Right lobe of liver (tissue), 4 donors: ENCODE results near the gene TM9SF1.

Experiments
- POLR2A ChIP-seq: fragments of 450-650 bp; IDR thresholded peaks from one replicate; pipeline ENCODE4 v1.6.1; 2017; ENCODE audit warnings: antibody characterized with exemption, mild to moderate bottlenecking
- TF ChIP-seq, protein P1 (sequence below), 4 donors: fragments of 200-600 bp in 3 of 4; fragments of 450-650 bp in 1 of 4; IDR thresholded peaks; one replicate each; pipeline versions ENCODE4 v1.5.1 to v1.8.0; 2016 to 2022; ENCODE audit warnings: antibody characterized with exemption in 4 of 4, mild to moderate bottlenecking in 2 of 4
- donor health status: DM: no; HTN: no; CAD: no.
- donor health status: DM: no; HTN: no; CAD: no.
- donor health status: DM: no; HTN: yes; CAD: no.

DNA sequence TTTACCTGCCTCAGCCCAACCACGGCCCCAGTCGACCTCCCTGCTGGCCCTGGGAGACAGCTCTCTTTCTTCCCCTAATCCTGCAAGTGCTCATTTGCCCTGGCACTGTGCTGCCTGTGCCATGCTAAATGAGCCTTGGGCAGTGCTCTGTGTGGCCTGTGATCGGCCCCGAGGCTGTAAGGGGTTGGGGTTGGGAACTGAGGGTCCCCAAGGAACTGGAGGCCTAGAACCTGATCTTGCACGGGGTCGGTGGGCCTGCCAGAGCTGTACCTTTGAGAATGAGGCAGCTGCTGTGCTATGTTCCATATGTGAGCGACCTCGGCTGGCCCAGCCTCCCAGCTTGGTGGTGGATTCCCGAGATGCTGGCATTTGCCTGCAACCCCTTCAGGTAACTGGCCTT lies 45.2 kb downstream of the TM9SF1 start:
- TF ChIP-seq, protein P1, sequence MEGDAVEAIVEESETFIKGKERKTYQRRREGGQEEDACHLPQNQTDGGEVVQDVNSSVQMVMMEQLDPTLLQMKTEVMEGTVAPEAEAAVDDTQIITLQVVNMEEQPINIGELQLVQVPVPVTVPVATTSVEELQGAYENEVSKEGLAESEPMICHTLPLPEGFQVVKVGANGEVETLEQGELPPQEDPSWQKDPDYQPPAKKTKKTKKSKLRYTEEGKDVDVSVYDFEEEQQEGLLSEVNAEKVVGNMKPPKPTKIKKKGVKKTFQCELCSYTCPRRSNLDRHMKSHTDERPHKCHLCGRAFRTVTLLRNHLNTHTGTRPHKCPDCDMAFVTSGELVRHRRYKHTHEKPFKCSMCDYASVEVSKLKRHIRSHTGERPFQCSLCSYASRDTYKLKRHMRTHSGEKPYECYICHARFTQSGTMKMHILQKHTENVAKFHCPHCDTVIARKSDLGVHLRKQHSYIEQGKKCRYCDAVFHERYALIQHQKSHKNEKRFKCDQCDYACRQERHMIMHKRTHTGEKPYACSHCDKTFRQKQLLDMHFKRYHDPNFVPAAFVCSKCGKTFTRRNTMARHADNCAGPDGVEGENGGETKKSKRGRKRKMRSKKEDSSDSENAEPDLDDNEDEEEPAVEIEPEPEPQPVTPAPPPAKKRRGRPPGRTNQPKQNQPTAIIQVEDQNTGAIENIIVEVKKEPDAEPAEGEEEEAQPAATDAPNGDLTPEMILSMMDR (IDR thresholded peaks at IDR 0.05), result no peak
- no peak for TF ChIP-seq POLR2A
